H1 (cell line): ENCODE measurements around the gene CUX1. TPM values are rescaled to one million over a fixed set of nuclear protein-coding genes. Genes with fewer than 3 reads are reported as not detected.

Experiments used
- CTCF ChIA-PET: fragments of 300-600 bp; sonication (Branson Sonifier 250); formaldehyde crosslinking; loops from one replicate; lab custom pipeline; 2021; ENCODE audit not compliant: partially characterized antibody; lab: Charles Lee
- POLR2A ChIA-PET: fragments of 300-600 bp; sonication (Branson Sonifier 250); formaldehyde crosslinking; loops from one replicate; lab custom pipeline; 2021; ENCODE audit warnings: inconsistent platforms; ENCODE audit not compliant: partially characterized antibody; lab: Charles Lee
- DNase-seq, 2 experiments: peaks; one replicate each; pipeline versions ENCODE4 v3.0.0 to v3.0.0-alpha.2; 2010 to 2022; ENCODE audit warnings: low spot score in 2 of 2, low read depth in 1 of 2, mixed read lengths in 1 of 2
- FAIRE-seq: peaks from 2 replicates; lab custom pipeline; 2011; peaks lifted over from hg19 to GRCh38; lab: Jason Lieb, UNC
- H2AFZ ChIP-seq: 2 replicates; pipeline ENCODE4 v1.8.1; 2012; ENCODE audit warnings: low read length, inconsistent platforms
- H2AK5ac ChIP-seq: 2 replicates; pipeline ENCODE4 v1.6.1; 2013; ENCODE audit warnings: low read depth, low read length
- H2BK120ac ChIP-seq: replicated peaks from 2 replicates; pipeline ENCODE3; 2013; ENCODE audit warnings: low read depth, low read length, inconsistent platforms
- H2BK12ac ChIP-seq: 2 replicates; pipeline ENCODE4 v1.6.1; 2013; ENCODE audit warnings: low read depth, low read length
- H2BK15ac ChIP-seq: 2 replicates; pipeline ENCODE4 v1.6.1; 2013; ENCODE audit warnings: low read length
- H2BK20ac ChIP-seq: 2 replicates; pipeline ENCODE4 v1.6.1; 2013; ENCODE audit warnings: low read length
- H2BK5ac ChIP-seq: 2 replicates; pipeline ENCODE4 v1.6.1; 2013; ENCODE audit warnings: low read depth, low read length
- H3K14ac ChIP-seq: 2 replicates; pipeline ENCODE4 v1.6.1; 2013; ENCODE audit warnings: inconsistent platforms; ENCODE audit not compliant: insufficient read length
- H3K18ac ChIP-seq: 2 replicates; pipeline ENCODE4 v1.6.1; 2013; ENCODE audit warnings: low read length; ENCODE audit errors: extremely low read depth
- H3K23ac ChIP-seq: 2 replicates; pipeline ENCODE4 v1.6.1; 2013; ENCODE audit warnings: inconsistent platforms; ENCODE audit not compliant: insufficient read length
- H3K23me2 ChIP-seq: 2 replicates; pipeline ENCODE4 v1.6.1; 2013; ENCODE audit warnings: low read depth, low read length
- H3K27ac ChIP-seq: 2 replicates; pipeline ENCODE4 v1.6.1; 2011; ENCODE audit warnings: low read depth, low read length, inconsistent platforms
- H3K27me3 ChIP-seq, 4 experiments: replicated peaks in 1 of 4; 1 replicate in 1 of 4; 2 replicates in 3 of 4; pipeline versions ENCODE4 v1.6.1 to v1.8.1; 2011 to 2013; ENCODE audit warnings: low read length in 3 of 4, mild to moderate bottlenecking in 3 of 4, inconsistent platforms in 2 of 4, mixed read lengths in 2 of 4, moderate library complexity in 1 of 4; ENCODE audit not compliant: control insufficient read depth in 3 of 4, insufficient read depth in 3 of 4; ENCODE audit errors: extremely low read depth in 1 of 4
- H3K36me3 ChIP-seq, 4 experiments: 2 replicates each; pipeline versions ENCODE4 v1.6.1 to v1.8.1; 2011 to 2013; ENCODE audit warnings: mild to moderate bottlenecking in 4 of 4, low read length in 3 of 4, moderate library complexity in 2 of 4, control low read depth in 1 of 4, inconsistent platforms in 1 of 4; ENCODE audit not compliant: insufficient read depth in 4 of 4, control insufficient read depth in 2 of 4
- H3K4ac ChIP-seq: replicated peaks from 2 replicates; pipeline ENCODE3; 2013; ENCODE audit warnings: low read length, low read depth, mixed read lengths, inconsistent platforms; ENCODE audit not compliant: insufficient read length
- H3K4me1 ChIP-seq, 4 experiments: replicated peaks in 1 of 4; 1 replicate in 1 of 4; 2 replicates in 3 of 4; pipeline versions ENCODE4 v1.6.1 to v1.8.1; 2011 to 2013; ENCODE audit warnings: low read length in 3 of 4, inconsistent platforms in 2 of 4, mixed read lengths in 1 of 4; ENCODE audit not compliant: insufficient read depth in 4 of 4, control insufficient read depth in 3 of 4
- H3K4me2 ChIP-seq, 2 experiments: 2 replicates each; pipeline versions ENCODE4 v1.6.1 to v1.8.1; 2011 to 2013; ENCODE audit warnings: low read depth in 2 of 2, low read length in 2 of 2, control low read depth in 1 of 2, inconsistent platforms in 1 of 2, mild to moderate bottlenecking in 1 of 2; ENCODE audit not compliant: insufficient read depth in 1 of 2
- H3K4me3 ChIP-seq, 4 experiments: fragments of 200-600, 300-600 bp in 1 of 4; sonication (generic), shearing (Covaris generic), sonication (Bioruptor Twin) in 1 of 4; 2 replicates each; pipeline versions ENCODE4 v1.5.1 to v1.8.1; 2011 to 2016; ENCODE audit warnings: low read length in 4 of 4, low read depth in 3 of 4, control low read depth in 2 of 4, inconsistent platforms in 2 of 4, mild to moderate bottlenecking in 2 of 4, mixed read lengths in 1 of 4, moderate library complexity in 1 of 4; ENCODE audit not compliant: insufficient read depth in 2 of 4; ENCODE audit errors: extremely low read depth in 1 of 4
- H3K56ac ChIP-seq: replicated peaks from 2 replicates; pipeline ENCODE3; 2013; ENCODE audit warnings: low read depth, mild to moderate bottlenecking, mixed read lengths, low read length, inconsistent platforms; ENCODE audit not compliant: insufficient read length
- H3K79me1 ChIP-seq: 2 replicates; pipeline ENCODE4 v1.6.1; 2013; ENCODE audit warnings: low read depth, low read length, control low read depth
- H3K79me2 ChIP-seq, 2 experiments: 2 replicates each; pipeline versions ENCODE4 v1.6.1 to v1.8.1; 2012 to 2013; ENCODE audit warnings: low read length in 2 of 2, mild to moderate bottlenecking in 2 of 2, inconsistent platforms in 1 of 2; ENCODE audit not compliant: insufficient read depth in 2 of 2, control insufficient read depth in 1 of 2
- H3K9ac ChIP-seq, 4 experiments: replicated peaks in 1 of 4; 1 replicate in 1 of 4; 2 replicates in 3 of 4; pipeline versions ENCODE4 v1.6.1 to v1.8.1; 2011 to 2013; ENCODE audit warnings: low read depth in 3 of 4, low read length in 3 of 4, control low read depth in 2 of 4, mild to moderate bottlenecking in 2 of 4, moderate library complexity in 2 of 4, inconsistent platforms in 1 of 4; ENCODE audit errors: extremely low read depth in 1 of 4
- H3K9me3 ChIP-seq, 2 experiments: 2 replicates each; pipeline versions ENCODE4 v1.6.1 to v1.8.1; 2012 to 2013; ENCODE audit warnings: mild to moderate bottlenecking in 2 of 2, moderate library complexity in 2 of 2, control low read depth in 1 of 2, inconsistent platforms in 1 of 2, low read depth in 1 of 2, low read length in 1 of 2, mixed read lengths in 1 of 2; ENCODE audit not compliant: insufficient read depth in 2 of 2
- H4K20me1 ChIP-seq, 2 experiments: replicated peaks in 1 of 2; 2 replicates each; pipeline versions ENCODE3 to v1.8.1; 2011 to 2013; ENCODE audit warnings: inconsistent platforms in 2 of 2, low read length in 2 of 2, mild to moderate bottlenecking in 1 of 2; ENCODE audit not compliant: insufficient read depth in 2 of 2, control insufficient read depth in 1 of 2
- H4K5ac ChIP-seq: 2 replicates; pipeline ENCODE4 v1.6.1; 2013; ENCODE audit warnings: low read length, low read depth, mixed read lengths, inconsistent platforms; ENCODE audit not compliant: insufficient read length
- H4K8ac ChIP-seq: 2 replicates; pipeline ENCODE4 v1.8.0; 2013; ENCODE audit warnings: mild to moderate bottlenecking, moderate library complexity, low read length, inconsistent platforms; ENCODE audit not compliant: insufficient read depth; ENCODE audit errors: extremely low read depth
- H4K91ac ChIP-seq: replicated peaks from 2 replicates; pipeline ENCODE3; 2013; ENCODE audit warnings: low read length, mixed read lengths, inconsistent platforms; ENCODE audit not compliant: insufficient read length
- KDM1A ChIP-seq: fragments of 200-600, 300-600 bp; sonication (generic); IDR thresholded peaks from 2 replicates; pipeline ENCODE4 v1.7.1; 2016; ENCODE audit warnings: mild to moderate bottlenecking, low read length, borderline replicate concordance
- RAD21 ChIP-seq, 2 experiments: IDR thresholded peaks in 1 of 2; conservative IDR thresholded peaks in 1 of 2; 2 replicates each; pipeline ENCODE4 v1.6.1; 2011; ENCODE audit warnings: low read depth in 2 of 2, low read length in 2 of 2, improper control_type of control experiment in 1 of 2, inconsistent platforms in 1 of 2, mild to moderate bottlenecking in 1 of 2, moderate library complexity in 1 of 2
- WGBS, 2 experiments: shearing (Covaris generic) in 1 of 2; methylation state at CpG; one replicate each; pipeline versions ENCODE4 v1.1.6 to v1.1.7; 2013 to 2015; ENCODE audit warnings: low lambda C conversion rate in 2 of 2, mixed read lengths in 2 of 2, inconsistent platforms in 1 of 2, low coverage in 1 of 2, missing lambda C conversion rate in 1 of 2; ENCODE audit not compliant: insufficient replicate concordance in 2 of 2, insufficient coverage in 1 of 2, insufficient read length in 1 of 2; ENCODE audit errors: extremely low coverage in 1 of 2, missing lambda C conversion rate in 1 of 2; 5-methylcytosine and 5-hydroxymethylcytosine counted together
- polyA plus RNA-seq, 7 experiments: library from polyadenylated mRNA; depleted of rRNA in 3 of 7; stranded (reverse) in 5 of 7; unstranded in 2 of 7; fragments of >200 nt in 5 of 7; fragments of 200-250 nt in 2 of 7; gene quantifications; 1 replicate in 5 of 7; 2 replicates in 1 of 7; 4 replicates in 1 of 7; pipeline versions ENCODE4 v1.2.1 to v1.2.3, GENCODE V29; 2011 to 2013; ENCODE audit warnings: missing spikeins in 2 of 7, mixed read lengths in 2 of 7
- total RNA-seq: library from RNA; stranded (reverse); fragmentation: NEBNext Ultra II Directional; extraction: Animal tissue kit (Norgen Biotek cat#: 25700); gene quantifications from 2 replicates; pipeline ENCODE4 v1.2.1, GENCODE V29; 2021

CUX1 gene
- total and polyA plus RNA-seq, 2 of the 8 experiments (the other 6 are each of a cell fraction or from before 2014, with no cell fraction given): 21.6 to 65.9 TPM

DNA sequence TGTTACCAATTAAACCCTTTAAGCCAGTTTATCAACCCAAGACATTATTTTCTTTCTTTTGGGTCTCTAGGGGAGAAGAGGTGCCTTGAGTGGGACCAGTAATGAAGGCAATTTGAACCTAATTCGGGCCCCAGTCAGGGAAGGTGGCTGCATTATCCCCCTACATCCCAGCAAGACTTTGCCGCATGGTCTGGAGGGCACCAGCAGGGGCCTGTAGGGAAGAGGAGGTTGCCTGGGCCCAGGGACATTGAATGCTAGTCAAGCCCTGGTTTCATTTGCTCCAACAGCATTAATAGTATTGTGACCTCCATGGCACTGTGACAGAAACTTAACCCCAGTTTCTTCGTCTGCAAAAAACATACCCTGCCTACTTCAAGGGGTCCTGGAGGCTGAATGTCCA lies 108.8 kb downstream of the CUX1 start:
- no peak overlapping the region for H2BK20ac ChIP-seq
- H3K18ac ChIP-seq: 0 out of 2 replicates have a peak overlapping the region, but pooled peaks have one; percentile 1
- POLR2A ChIA-PET: interaction anchor here (0.6 kb wide), 1 partner anchor 769 kb away, joined by 6 read pairs; no protein-coding TSS in a partner anchor
- no peak overlapping the region for H3K9ac ChIP-seq
- no peak overlapping the region for H4K91ac ChIP-seq
- WGBS, 2 experiments: 84% methylated on average over 3 of the region's 3 CpGs; no CpG with 5 or more reads in 1 of the 2 experiments
- H2BK120ac ChIP-seq: no peak overlapping the region
- no peak overlapping the region for H3K14ac ChIP-seq
- H3K23ac ChIP-seq: no peak overlapping the region
- no peak overlapping the region for H2BK15ac ChIP-seq
- no peak for DNase-seq
- H3K27ac ChIP-seq: no peak overlapping the region
- no peak overlapping the region for H3K4ac ChIP-seq
- peaks cover 0 to 6% (median 4%) of the 10 kb centered on the region in 4 experiments; a peak in 5 of 7 replicates for H3K4me1 ChIP-seq
- H3K56ac ChIP-seq: no peak overlapping the region
- no peaks in the 10 kb centered on the region for H3K36me3 ChIP-seq
- no peak overlapping the region for H2AFZ ChIP-seq
- no peak for TF ChIP-seq KDM1A
- peak in 1 of 2 experiments; percentile 12; a peak in 1 of 4 replicates for TF ChIP-seq RAD21 (IDR thresholded peaks at IDR 0.05 in 1 of 2, conservative IDR thresholded peaks at IDR 0.05 in 1 of 2; ENCODE audit: low read depth in 2 of 2, low read length in 2 of 2)
- TF ChIP-seq, all 59 proteins: peak for 1
- H2BK5ac ChIP-seq: peak overlapping the region; percentile 22; the same call in 1 of the 2 replicates
- peaks cover 0 to 87% of the 10 kb centered on the region in 2 experiments; a peak in 2 of 4 replicates for H3K79me2 ChIP-seq
- H4K8ac ChIP-seq: no peak overlapping the region
- H3K23me2 ChIP-seq: no peaks in the 10 kb centered on the region
- H4K20me1 ChIP-seq: peaks cover 7% of the 10 kb centered on the region in 2 experiments
- no peaks in the 10 kb centered on the region for H3K27me3 ChIP-seq
- FAIRE-seq: no peak
- no peak overlapping the region for H4K5ac ChIP-seq
- H3K9me3 ChIP-seq: peaks cover 0 to 4% of the 10 kb centered on the region in 2 experiments; a peak in 1 of 4 replicates
- peaks cover 16% of the 10 kb centered on the region for H3K79me1 ChIP-seq
- no peak overlapping the region for H3K4me3 ChIP-seq
- no peak overlapping the region for H2BK12ac ChIP-seq
- CTCF ChIA-PET: no interaction called here
- no peak overlapping the region for H3K4me2 ChIP-seq
- peak overlapping the region; percentile 30 for H2AK5ac ChIP-seq
